ENCODE measurements around the gene IRF2BPL. TPM values are rescaled to one million over a fixed set of nuclear protein-coding genes. Genes with fewer than 3 reads are reported as not detected.

IRF2BPL gene
- total and polyA plus RNA-seq, 9 of the 15 experiments (the other 6 are each of a cell fraction or from before 2014, with no cell fraction given): 0.52 to 21.6 (median 2.5) TPM

DNA sequence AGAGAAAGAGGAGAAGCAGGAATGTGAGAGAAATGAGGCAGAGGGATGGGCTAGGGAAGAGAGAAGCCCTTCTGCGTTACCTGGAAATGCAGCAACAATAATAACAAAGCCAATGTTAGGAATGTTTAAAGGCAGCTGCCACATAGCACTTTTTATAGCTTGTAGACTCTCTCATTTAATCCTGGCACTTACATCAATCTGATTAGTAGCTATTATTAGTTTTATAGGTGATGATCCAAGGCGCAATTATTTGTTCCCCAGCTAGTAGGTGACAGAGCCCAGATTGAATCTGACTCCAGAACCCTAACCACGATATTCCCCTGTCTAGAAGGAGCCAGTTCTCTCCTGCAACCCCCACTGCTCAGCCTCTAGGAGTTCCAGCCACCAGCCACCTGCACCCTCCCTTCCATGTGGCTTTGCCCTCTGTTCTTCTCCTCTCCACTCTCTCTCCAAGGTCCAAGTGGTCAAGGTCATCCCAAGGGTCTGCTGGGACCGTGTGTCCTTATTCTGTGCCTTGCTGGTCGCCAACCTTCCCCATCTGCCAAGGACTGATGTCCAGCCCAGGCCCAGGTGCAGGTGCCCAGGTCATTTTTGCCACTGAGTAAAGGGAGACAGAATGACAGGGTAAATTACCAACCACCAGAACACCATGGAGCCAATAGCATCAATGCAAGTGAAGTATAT lies 40.2 kb upstream of the IRF2BPL start:
- FAIRE-seq (no peak), ATAC-seq (no peak), DNase-seq (ENCODE audit: extremely low read depth in 1 of 4, low spot score in 3 of 4) (no peak)
- no peak overlapping the region for H3K27ac ChIP-seq (ENCODE audit: extremely low read depth, low read depth, low read length)
- intact Hi-C loops (cut with micrococcal nuclease): no loop called here
- WGBS (ENCODE audit: insufficient coverage, low coverage, missing lambda C conversion rate): 4% methylated on average over 5 of the region's 5 CpGs
- H3K9ac ChIP-seq (ENCODE audit: insufficient read depth in 1 of 2, low read depth in 2 of 2, low read length in 2 of 2): no peak overlapping the region
- H3K36me3 ChIP-seq (ENCODE audit: control insufficient read depth, insufficient read depth, low read length): no peaks in the 10 kb centered on the region
- CTCF ChIA-PET (ENCODE audit: low intra/inter-chr PET ratio): interaction anchor here (0.7 to 4.9 kb wide), 4 partner anchors 26 to 192 kb away, joined by 3 to 57 read pairs (median 30); no protein-coding TSS in a partner anchor
- H4K20me1 ChIP-seq (replicated peaks; ENCODE audit: control insufficient read depth, insufficient read depth, low read length): no peaks in the 10 kb centered on the region; the same call in 1 of the 2 replicates
- no peak overlapping the region for H3K4me2 ChIP-seq (ENCODE audit: insufficient read depth, low read length)
- no peak overlapping the region for H3K4me3 ChIP-seq
- no TSS peak for BruUV-seq (replicated peaks)
- no peaks in the 10 kb centered on the region for H3K79me2 ChIP-seq (ENCODE audit: control insufficient read depth, insufficient read depth, low read length)
- H3K9me1 ChIP-seq (ENCODE audit: control insufficient read depth, insufficient read depth, low read length): no peaks in the 10 kb centered on the region
- peaks cover 0 to 12% of the 10 kb centered on the region in 2 experiments; a peak in 2 of 5 replicates for H3K27me3 ChIP-seq (ENCODE audit: control insufficient read depth in 2 of 2, insufficient read depth in 2 of 2, low read length in 2 of 2)
- POLR2A ChIA-PET: interaction anchor here (1.0 kb wide), 1 partner anchor 27 kb away, joined by 5 read pairs; no protein-coding TSS in a partner anchor
- no peaks in the 10 kb centered on the region for H3K9me3 ChIP-seq (replicated peaks; ENCODE audit: control insufficient read depth, insufficient read depth, low read depth, low read length)
- no peak overlapping the region for H2AFZ ChIP-seq (ENCODE audit: low read depth, low read length)
- H3K4me1 ChIP-seq (replicated peaks in 1 of 2; ENCODE audit: control insufficient read depth in 2 of 2, insufficient read depth in 2 of 2, low read length in 2 of 2): peaks cover 0 to 8% of the 10 kb centered on the region in 2 experiments; a peak in 3 of 5 replicates
- in situ Hi-C loops (cut with MboI): loop anchor here (25.0 kb wide), 1 partner anchor 356 kb away; no protein-coding TSS in a partner anchor
- TF ChIP-seq HSF4 (CRISPR knock-in tag; IDR thresholded peaks at IDR 0.05; ENCODE audit: borderline replicate concordance) (no peak), ELF4 (CRISPR knock-in tag; IDR thresholded peaks at IDR 0.05) (no peak), RBM15 (IDR thresholded peaks at IDR 0.05; ENCODE audit: insufficient read depth, low read length) (no peak), TAF15 (IDR thresholded peaks at IDR 0.05; ENCODE audit: low read depth, low read length) (no peak), HMG20B (CRISPR knock-in tag; IDR thresholded peaks at IDR 0.05) (no peak), SAP30 (IDR thresholded peaks at IDR 0.05; ENCODE audit: borderline replicate concordance, insufficient read depth, low read depth, low read length, poor library complexity, severe bottlenecking) (no peak), BRF1 (IDR thresholded peaks at IDR 0.05; ENCODE audit: borderline replicate concordance, extremely low read depth, insufficient read length) (no peak), STAG1 (CRISPR knock-in tag; IDR thresholded peaks at IDR 0.05; ENCODE audit: borderline replicate concordance) (no peak), ILF3 (IDR thresholded peaks at IDR 0.05; ENCODE audit: borderline replicate concordance) (no peak)
- TF ChIP-seq, protein P1, sequence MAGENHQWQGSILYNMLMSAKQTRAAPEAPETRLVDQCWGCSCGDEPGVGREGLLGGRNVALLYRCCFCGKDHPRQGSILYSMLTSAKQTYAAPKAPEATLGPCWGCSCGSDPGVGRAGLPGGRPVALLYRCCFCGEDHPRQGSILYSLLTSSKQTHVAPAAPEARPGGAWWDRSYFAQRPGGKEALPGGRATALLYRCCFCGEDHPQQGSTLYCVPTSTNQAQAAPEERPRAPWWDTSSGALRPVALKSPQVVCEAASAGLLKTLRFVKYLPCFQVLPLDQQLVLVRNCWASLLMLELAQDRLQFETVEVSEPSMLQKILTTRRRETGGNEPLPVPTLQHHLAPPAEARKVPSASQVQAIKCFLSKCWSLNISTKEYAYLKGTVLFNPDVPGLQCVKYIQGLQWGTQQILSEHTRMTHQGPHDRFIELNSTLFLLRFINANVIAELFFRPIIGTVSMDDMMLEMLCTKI (IDR thresholded peaks at IDR 0.05; ENCODE audit: partially characterized antibody): no peak
- TF ChIP-seq, protein P2, sequence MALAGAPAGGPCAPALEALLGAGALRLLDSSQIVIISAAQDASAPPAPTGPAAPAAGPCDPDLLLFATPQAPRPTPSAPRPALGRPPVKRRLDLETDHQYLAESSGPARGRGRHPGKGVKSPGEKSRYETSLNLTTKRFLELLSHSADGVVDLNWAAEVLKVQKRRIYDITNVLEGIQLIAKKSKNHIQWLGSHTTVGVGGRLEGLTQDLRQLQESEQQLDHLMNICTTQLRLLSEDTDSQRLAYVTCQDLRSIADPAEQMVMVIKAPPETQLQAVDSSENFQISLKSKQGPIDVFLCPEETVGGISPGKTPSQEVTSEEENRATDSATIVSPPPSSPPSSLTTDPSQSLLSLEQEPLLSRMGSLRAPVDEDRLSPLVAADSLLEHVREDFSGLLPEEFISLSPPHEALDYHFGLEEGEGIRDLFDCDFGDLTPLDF (CRISPR knock-in tag; IDR thresholded peaks at IDR 0.05): no peak
- TF ChIP-seq, protein P3, sequence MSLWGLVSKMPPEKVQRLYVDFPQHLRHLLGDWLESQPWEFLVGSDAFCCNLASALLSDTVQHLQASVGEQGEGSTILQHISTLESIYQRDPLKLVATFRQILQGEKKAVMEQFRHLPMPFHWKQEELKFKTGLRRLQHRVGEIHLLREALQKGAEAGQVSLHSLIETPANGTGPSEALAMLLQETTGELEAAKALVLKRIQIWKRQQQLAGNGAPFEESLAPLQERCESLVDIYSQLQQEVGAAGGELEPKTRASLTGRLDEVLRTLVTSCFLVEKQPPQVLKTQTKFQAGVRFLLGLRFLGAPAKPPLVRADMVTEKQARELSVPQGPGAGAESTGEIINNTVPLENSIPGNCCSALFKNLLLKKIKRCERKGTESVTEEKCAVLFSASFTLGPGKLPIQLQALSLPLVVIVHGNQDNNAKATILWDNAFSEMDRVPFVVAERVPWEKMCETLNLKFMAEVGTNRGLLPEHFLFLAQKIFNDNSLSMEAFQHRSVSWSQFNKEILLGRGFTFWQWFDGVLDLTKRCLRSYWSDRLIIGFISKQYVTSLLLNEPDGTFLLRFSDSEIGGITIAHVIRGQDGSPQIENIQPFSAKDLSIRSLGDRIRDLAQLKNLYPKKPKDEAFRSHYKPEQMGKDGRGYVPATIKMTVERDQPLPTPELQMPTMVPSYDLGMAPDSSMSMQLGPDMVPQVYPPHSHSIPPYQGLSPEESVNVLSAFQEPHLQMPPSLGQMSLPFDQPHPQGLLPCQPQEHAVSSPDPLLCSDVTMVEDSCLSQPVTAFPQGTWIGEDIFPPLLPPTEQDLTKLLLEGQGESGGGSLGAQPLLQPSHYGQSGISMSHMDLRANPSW (CRISPR knock-in tag; IDR thresholded peaks at IDR 0.05): no peak

Measured in K562 (cell line).